ENCODE data around the gene DTNA.
"Not testable (repeated sequence)": the region's sequence is repeated elsewhere in the genome, so short reads cannot be mapped to it uniquely, and the experiment has no call there.

The DTNA gene

DNA sequence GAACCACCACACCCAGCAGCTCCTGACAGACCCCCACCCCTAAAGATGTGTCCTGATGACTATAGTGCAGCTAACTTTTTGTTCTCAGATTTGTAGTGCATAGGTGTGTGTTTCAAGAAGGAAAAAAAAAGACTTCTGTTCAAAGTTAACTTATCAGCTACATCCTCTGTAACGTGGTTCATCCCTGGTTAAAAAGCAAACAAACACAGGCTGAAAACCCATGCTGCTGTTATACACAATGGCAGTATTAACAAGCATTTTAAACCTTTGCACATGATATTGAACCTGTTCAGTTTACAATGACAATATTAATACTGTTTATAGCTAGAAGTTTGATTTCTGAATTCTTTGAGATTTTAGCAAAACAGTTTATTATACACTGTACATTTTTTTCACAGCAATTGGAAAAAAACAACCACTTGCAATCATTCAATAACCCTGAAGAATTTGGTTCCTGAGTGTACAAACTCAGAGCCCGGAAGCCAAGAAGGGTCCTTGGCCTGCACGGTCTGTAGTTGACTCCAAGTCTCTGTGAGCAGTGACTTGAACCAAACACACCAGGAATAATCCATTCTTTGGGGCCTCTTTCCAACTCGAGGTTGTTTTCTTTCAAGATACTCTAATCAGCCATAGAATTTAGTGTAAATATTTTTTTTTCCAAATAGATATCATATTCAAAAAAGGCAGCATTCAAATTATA, 177.9 kb downstream of the DTNA start:
- DNase-seq (ENCODE audit: low read depth in 2 of 3, low spot score in 2 of 3), result no peak

DNA sequence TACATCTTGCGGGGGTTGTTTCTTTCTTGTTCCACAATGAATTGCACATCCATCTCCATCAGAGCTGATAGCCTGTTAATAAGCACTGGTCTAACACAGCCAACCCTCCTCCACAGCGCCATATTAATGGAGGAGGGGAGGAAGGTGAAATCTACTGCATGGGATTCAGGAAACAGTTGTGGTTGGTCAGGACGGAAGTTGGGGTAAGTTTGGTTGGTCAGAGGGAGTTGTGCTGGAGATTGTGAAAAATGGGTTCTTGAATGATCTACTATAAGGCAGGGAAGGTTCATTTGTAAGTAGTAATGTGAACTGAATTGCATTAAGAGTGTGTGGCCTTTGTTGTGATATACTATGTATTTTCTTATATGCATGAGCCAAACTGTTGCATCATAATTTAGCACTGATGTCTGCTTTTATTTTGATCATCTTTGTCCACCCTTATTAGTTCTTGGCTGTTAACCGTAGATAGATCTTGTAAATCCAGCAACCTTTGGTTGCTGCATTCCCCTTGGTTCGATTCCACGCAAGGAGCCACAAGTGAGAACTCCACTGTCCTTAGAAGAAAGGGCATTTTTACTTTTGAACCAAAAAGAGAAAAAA, 180.5 kb downstream of the DTNA start:
- DNase-seq (ENCODE audit: low read depth in 2 of 3, low spot score in 2 of 3), result no peak

DNA sequence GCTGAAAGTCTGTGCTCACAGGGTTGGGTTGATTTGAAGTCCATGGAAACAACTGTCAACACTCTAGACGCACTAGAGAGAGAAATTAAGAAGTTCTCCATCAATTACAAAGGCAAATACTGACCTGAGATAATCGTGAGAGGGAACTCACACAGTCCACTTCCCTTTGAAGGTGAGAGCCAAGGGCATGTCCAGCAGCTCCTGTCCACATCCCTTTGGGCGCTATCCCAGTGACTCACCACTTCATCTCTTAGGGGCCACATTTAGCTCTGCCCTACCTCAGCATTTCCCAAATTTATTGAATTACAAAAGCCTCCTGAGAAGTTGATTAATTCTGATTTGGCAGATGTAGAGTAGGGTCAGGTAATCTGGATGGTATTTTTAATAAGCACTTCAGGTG, 182.3 kb downstream of the DTNA start:
- no peak for DNase-seq (ENCODE audit: low read depth in 2 of 3, low spot score in 2 of 3)

DNA sequence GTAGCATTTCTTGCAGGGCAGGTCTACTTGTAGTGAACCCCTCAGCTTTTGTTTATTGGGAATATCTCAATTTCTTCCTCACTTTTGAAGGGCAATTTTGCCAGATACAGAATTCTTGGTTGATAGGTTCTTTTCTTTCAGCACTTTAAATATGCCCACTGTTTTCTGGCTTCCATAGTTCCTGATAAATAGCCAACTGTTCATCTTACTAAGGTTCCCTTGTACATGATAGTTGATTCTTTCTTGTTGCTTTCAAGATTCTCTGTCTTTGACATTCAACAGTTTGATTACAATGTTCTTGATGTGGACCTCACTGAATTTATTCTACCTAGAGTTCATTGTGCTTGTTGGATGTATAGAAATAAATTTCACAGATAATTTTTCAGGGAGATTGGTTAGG, 183.1 kb downstream of the DTNA start:
- no peak for DNase-seq (ENCODE audit: low read depth in 2 of 3, low spot score in 2 of 3)

DNA sequence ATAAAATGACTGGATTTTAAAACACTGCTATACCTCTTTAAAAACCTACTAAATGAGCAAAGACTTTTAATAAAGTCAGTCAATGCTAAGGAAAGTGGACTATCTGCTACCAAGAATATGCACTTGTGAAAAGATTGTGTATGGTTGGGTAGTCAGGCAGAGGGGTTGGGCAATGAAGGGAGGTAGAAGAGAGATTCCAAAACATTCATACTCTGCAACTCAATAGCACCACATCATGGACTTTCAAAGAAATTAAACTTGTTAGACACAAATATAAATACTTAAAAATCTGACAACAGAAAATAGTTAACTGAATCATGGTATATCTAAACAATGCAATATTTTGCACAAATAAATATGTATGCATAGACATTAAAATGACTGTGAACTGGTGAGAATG, 191.2 kb downstream of the DTNA start:
- no peak for DNase-seq (ENCODE audit: low read depth in 2 of 3, low spot score in 2 of 3)

DNA sequence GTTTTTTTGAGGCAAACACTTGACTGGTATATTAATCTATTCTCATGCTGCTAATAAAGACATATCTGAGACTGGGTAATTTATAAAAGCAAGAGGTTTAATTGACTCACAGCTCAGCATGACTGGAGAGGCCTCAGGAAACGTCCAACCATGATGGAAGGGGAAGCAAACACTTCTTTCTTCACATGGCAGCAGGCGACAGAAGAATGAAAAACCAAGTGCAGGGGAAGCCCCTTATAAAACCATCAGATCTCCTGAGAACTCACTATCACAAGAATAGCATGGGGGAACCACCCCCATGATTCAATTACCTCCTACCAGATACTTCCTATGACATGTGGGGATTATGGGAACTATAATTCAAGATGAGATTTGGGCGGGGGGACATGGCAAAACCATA, 194.9 kb downstream of the DTNA start:
- DNase-seq (ENCODE audit: low read depth in 2 of 3, low spot score in 2 of 3), result no peak

DNA sequence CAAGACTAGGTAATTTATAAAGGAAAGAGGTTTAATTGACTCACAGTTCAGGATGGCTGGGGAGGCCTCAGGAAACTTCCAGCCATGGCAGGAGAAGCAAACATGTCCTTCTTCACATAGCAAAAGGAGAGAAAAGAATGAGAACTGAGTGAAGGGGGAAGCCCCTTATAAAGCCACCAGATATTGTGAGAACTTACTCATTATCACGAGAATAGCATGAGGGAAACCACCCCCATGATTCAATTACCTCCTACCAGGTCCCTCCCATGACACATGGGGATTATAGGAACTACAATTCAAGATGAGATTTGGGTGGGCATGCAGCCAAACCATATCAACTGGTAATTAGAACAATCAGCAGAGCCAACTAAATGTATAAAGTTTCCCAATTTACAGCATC, 196.9 kb downstream of the DTNA start:
- DNase-seq (ENCODE audit: low read depth in 2 of 3, low spot score in 2 of 3), result not testable (repeated sequence)

DNA sequence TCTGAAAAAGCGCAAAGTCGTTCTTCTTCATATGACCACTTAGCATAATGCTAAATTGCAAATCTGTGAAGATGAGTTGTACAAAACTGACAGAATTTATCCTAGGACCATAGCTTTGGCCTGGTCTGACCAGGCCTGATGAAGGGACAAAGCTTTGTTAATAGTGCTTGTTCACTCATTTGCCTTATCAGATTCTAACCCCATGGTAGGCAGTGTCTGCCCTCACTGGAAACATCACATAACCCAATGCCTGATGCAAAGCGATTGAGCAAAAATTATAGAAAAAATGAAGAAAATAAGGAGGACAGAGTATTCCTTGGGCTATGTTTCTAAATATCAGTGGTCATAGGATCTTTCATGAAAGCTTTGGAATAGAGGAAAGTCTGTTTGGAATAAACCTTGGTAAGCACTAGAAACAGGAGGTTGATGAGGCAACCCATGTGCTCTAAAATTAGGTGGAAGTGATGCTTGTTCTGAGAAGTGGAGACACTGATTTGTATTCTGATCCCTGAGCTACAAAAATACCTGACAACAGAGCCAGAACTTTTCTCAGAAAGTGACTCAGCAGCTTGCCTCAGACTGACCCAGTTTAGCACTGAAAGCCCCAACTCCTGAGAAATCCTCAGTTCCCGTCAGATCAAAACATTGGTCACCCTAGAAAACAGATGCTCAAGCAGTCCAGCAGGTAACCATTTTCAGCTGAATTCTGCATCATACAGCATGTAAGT, 199.7 kb downstream of the DTNA start:
- no peak for DNase-seq (ENCODE audit: low read depth in 2 of 3, low spot score in 2 of 3)

DNA sequence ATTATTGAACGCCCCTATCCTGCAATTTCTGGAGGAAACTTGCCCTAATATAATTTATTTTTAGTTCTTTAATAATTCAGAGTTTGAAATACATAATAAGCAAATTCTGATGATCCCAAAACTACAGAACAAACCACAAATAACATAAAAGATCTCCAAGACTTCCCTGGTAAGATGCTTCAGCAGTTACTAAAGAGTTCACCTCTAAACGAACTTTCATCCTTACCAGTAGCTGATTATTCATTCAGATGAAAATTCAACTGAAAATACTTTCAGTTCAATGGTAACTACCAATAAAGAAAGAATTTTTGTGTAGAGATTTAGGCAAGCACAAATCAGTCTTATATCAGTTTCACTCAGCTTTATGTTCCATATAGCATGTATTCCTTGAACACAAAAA, 201.0 kb downstream of the DTNA start:
- no peak for DNase-seq (ENCODE audit: low read depth in 2 of 3, low spot score in 2 of 3)

DNA sequence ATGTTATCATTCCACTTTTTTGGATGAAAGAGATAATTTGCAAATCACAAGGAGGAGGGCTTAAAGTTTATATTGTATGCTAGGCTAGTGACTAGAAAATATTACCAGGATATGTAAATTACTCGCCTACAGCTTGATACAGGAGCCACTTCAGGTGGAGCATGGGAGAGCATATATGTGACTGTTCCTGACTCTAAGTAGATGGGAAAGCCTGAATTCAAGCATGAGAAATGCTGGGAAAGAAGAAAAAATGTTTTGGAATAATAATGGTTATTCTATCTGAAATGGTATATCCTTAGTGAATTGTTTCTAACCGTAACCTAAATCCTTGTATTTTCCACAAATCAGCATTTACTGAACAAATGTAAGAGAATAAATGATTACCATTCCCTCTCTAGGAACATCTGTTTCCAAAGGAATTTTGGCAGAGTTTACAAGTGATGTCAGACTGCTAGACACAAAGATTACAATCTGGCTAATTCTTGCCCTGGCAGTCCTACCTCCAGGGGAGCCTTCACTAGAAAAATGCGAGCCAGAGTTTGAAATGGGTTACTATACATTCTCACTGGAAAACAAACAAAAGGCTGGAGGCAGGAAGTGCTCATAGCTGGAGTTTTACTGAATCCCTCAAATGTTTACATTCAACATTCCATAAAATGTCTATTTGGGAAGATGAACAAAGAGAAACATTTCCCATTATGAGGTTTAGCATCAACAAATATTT, 201.7 kb downstream of the DTNA start:
- DNase-seq (ENCODE audit: low read depth in 2 of 3, low spot score in 2 of 3), result no peak

DNA sequence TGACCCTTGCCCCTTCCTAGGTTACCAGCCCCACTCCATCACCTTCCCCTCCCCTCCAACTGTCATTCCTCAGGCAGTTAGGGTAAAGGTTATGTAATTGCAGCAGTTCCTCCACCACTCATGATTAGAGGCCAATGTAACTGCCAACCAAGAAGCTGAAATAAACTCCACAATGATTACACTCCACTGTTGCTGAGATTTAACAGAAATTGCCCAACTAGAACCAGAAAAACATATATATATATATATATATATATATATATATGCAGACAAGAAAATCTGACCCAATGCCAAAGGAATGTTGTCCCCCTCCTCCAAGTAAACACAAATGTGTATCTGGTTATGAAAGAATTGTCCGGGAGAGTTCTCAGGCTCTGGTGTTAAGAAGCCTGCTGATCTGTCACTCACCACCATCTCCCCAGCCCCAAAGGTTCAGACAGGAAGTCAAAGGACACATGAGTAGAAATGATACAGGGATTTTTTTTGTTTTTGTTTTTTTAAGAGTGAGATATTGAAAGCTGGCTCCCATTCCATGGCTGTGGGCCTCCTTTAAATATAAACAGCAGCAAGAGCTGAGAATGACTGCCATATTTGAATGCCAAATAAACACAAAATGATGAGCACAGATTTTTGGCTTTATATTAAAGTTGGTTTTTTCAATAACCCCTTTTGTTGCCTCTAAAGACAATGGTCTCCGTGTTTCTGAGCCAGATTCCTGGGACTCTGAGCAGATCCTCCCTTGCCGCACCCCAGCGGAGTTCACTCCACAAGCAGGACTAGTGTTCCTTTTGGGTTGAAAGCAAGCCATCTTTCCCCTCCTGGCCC, 204.0 kb downstream of the DTNA start:
- DNase-seq (ENCODE audit: low read depth in 2 of 3, low spot score in 2 of 3), result no peak

DNA sequence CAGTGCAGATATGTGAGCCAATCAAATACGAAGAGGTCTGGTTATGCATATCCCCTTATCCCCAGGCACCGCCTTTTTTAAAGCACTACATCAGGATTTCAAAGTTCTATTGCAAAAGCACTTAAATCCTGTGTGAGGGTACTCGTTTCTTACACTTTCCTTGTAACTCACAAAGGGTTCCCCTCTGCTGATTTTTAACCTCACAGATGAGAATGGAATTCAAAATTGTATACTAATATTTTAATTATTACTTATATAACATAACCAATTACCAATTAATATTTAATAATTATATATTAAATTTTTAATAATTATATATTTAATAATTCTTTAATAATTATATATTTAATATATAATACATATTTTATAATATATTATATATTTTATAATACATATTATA, 204.9 kb downstream of the DTNA start:
- DNase-seq (ENCODE audit: low read depth in 2 of 3, low spot score in 2 of 3), result no peak

DNA sequence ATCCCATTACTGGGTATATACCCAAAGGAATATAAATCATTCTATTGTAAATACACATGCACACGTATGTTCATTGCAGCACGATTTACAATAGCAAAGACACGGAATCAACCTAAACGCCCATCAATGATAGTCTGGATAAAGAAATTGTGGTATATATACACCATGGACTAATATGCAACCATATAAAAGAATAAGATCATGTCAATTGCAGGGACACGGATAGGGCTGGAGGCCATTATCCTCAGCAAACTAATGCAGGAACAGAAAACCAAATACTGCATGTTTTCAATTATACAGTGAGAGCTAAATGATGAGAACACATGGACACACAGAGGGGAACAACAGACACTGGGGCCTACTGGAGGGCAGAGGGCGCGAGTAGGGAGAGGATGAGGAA, 206.4 kb downstream of the DTNA start:
- not testable (repeated sequence) for DNase-seq (ENCODE audit: low read depth in 2 of 3, low spot score in 2 of 3)

DNA sequence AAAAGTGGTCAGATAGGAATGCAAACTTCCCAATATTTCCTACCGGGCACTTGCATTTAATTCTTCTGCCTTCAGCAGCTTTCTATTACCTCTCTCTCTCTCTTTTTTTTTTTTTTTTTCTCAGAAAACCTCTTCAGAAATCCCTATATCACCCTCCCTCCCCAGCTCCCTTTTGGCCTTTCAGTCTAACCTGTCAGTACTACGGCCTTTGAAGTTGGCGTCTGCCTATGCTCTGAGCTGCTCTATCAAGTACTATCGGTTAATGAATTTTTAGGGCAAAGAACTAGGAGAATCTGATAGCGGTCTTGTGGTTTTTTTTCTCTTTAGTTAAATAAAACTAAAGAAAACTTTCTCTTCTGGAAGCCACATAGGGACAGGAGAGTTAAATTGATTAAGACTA, 208.8 kb downstream of the DTNA start:
- no peak for DNase-seq (ENCODE audit: low read depth in 2 of 3, low spot score in 2 of 3)

DNA sequence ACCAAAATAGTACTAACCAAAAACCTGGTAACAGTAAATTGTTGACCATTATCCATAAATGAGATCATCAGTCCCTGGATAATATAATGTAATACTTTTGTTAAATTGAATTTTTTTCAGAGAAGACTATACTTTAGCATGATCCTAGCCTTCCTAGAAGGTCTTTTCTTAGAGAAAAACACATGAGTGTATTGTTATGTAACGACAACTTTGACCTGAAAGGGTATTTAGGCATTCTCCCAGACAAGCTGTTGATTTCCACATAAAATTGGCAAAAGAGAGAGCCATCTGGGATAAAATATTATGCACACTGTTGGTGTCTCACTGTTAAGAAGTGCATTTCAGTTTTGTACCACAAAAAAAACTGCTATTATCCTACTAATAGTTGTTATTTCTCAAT, 211.1 kb downstream of the DTNA start:
- DNase-seq (ENCODE audit: low read depth in 2 of 3, low spot score in 2 of 3), result no peak

DNA sequence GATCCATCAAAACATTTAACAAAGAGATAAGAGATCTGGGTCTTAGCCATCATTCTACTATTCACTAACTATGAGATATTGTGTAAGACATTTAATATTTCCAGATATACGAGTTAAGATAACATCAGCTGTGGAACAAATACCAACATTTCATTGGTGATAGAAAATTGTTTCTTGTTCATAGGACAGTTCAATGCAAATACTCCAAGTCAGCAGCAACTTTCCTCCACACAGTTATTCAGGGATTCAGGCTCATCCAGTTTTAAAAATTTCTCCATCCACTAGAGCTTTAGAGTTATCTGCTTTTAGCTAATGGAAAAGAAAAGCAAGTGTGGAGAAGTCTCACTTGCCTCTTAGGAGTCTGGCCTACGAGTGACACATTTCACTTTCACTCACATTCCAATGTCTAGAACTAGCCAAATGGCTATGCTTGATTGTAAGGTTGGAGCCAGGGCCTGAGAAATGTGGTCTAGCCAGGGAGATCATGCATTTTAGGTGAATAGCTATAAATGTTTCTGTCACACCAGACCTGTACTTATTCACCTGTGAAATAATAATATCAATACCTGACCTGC, 211.8 kb downstream of the DTNA start:
- DNase-seq (ENCODE audit: low read depth in 2 of 3, low spot score in 2 of 3), result no peak

DNA sequence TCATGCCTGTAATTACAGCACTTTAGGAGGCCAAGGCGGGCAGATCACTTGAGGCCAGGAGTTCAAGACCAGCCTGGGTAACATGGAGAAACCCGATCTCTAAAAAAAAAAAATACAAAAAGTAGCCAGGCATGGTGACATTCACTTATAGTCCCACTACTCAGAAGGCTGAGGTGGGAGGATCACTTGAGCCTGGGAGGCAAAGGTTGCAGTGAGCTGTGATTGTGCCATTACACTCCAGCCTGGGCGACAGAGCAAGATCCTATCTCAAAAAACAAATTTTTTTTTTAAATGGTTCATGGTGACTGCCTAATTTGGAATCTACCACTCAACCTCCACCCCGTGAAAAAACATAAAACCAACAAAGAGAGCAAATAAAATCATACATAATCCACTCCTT, 212.5 kb downstream of the DTNA start:
- DNase-seq (ENCODE audit: low read depth in 2 of 3, low spot score in 2 of 3), result not testable (repeated sequence)

DNA sequence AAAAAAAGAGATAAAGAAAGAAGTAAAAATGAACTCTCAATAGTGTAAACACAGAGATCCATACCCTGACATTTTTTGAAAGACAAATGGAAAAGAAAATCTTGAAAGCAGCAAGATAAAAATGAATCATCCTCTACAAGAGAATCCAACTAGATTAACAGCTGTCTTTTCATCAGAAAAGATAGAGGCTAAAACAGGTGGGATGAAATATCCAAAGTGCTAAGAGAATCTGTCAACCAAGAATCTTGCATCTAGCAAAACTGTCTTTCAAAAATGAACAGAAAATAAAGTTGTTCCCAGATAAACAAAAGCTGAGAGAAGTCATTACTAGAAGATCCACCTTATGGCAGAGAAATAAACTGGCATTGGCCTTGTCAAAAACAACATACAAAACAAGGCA, 213.8 kb downstream of the DTNA start:
- DNase-seq (ENCODE audit: low read depth in 2 of 3, low spot score in 2 of 3), result no peak

DNA sequence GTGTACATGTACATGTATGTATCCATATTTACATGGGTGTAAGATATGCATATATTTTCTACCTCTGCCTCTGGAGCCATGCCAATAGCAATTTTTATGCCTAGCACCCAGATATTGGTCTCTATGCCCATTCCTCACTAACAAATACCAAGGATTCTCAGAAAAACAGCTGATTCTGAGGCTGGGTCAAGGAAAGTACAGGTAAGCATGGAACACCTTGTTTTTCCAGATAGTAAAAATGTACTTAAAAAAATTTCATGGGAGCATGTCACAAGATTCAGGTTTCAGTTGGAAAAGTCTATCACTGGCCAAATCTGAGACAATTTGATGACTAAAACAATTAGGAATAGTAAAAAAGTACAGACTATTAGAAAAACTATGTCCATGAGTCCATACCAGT, 216.6 kb downstream of the DTNA start:
- no peak for DNase-seq (ENCODE audit: low read depth in 2 of 3, low spot score in 2 of 3)

DNA sequence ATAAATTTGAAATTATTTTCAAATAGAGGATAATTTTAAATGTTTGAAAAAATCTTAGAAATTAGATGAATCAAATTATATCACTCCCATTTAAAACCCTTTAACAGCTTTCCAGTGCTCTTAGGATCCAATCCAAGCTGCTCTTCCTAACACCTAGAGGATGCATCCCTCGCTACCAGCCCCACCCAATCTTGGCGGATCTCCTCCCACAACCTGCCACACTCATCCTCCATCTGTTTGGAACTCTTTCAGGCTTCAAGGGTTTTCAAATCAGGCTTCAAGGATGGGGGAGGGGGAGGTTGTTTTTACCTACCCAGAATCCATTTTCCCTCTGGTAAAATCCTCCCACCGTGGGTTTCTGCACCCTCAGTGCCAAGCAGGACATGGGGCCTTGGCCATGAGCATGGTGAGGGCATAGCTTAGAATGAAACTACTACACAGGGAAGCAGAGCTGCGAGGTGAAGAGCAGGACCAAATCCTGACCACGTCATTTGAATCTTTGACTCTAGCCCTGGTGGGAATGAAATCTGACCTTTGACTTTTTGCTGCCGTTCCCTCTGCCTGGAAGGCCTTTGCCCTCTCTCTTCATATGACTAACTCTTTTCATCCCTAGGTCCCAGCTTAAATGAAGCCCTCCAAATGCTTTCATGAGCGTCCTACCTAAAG, 218.1 kb downstream of the DTNA start:
- no peak for DNase-seq (ENCODE audit: low read depth in 2 of 3, low spot score in 2 of 3)

Data from activated CD8-positive, alpha-beta memory T cell treated with anti-CD3 and anti-CD28 coated beads for 48 hours (primary cell).